ENCODE measurements around the gene NADK2. TPM values are rescaled to one million over a fixed set of nuclear protein-coding genes. Genes with fewer than 3 reads are reported as not detected.

The NADK2 gene
- polyA plus RNA-seq, 1 of the 3 experiments (the other 2 are of a cell fraction) = 7.6 TPM

DNA sequence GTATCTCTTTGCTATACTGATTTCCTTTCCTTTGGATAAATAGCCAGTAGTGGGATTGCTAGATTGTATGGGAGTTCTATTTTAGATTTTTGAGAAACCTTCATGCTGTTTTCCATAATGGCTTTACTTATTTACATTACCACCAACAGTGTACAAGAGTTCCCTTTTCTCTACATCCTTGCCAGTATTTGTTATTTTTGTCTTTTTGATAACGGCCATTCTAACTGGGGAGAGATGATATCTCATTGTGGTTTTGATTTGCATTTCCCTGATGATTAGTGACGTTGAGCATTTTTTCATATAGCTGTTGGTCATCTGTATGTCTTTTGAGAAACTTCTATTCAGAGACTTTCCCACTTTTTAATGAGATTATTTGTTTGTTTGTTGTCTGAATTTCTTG is 25.8 kb downstream of the NADK2 start:
- CTCF ChIA-PET = interaction anchor here (1.7 to 2.1 kb wide), 2 partner anchors 10 to 25 kb away, joined by 6 to 7 read pairs; partner anchors contain the start of gene NADK2

More for the DNA sequence above, 25.8 kb downstream of the NADK2 start:
- H2AFZ ChIP-seq (ENCODE audit: low read depth) = no peak overlapping the region
- no peaks in the 10 kb centered on the region for H4K20me1 ChIP-seq (ENCODE audit: insufficient read depth)
- peaks cover 53 to 65% of the 10 kb centered on the region in 2 experiments for H3K36me3 ChIP-seq (replicated peaks in 1 of 2; ENCODE audit: control insufficient read depth in 1 of 2, insufficient read depth in 2 of 2, low read length in 1 of 2)
- no peak overlapping the region for H3K9ac ChIP-seq
- no peaks in the 10 kb centered on the region for H3K9me2 ChIP-seq
- H3K4me1 ChIP-seq (ENCODE audit: control insufficient read depth in 1 of 2, insufficient read depth in 2 of 2, low read depth in 1 of 2, low read length in 1 of 2) = peaks cover 0 to 4% of the 10 kb centered on the region in 2 experiments; a peak in 1 of 4 replicates
- H3K79me2 ChIP-seq (ENCODE audit: insufficient read depth) = no peaks in the 10 kb centered on the region
- H3K27ac ChIP-seq (ENCODE audit: low read depth in 2 of 2, low read length in 1 of 2) = no peak overlapping the region
- no peaks in the 10 kb centered on the region for H3K9me3 ChIP-seq
- TF ChIP-seq FOXM1 (IDR thresholded peaks at IDR 0.05; ENCODE audit: low read depth) (no peak), NFIC (IDR thresholded peaks at IDR 0.05; ENCODE audit: borderline replicate concordance) (no peak), FOSL2 (IDR thresholded peaks at IDR 0.05; ENCODE audit: borderline replicate concordance, low read depth) (no peak), RFX5 (IDR thresholded peaks at IDR 0.05; ENCODE audit: low read length) (no peak), TEAD4 (IDR thresholded peaks at IDR 0.05; ENCODE audit: borderline replicate concordance, insufficient read depth) (no peak), NRF1 (IDR thresholded peaks at IDR 0.05; ENCODE audit: low read depth, low read length) (no peak), JUND (IDR thresholded peaks at IDR 0.05) (no peak)
- TF ChIP-seq, protein P1, sequence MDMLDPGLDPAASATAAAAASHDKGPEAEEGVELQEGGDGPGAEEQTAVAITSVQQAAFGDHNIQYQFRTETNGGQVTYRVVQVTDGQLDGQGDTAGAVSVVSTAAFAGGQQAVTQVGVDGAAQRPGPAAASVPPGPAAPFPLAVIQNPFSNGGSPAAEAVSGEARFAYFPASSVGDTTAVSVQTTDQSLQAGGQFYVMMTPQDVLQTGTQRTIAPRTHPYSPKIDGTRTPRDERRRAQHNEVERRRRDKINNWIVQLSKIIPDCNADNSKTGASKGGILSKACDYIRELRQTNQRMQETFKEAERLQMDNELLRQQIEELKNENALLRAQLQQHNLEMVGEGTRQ (IDR thresholded peaks at IDR 0.05; ENCODE audit: borderline replicate concordance, low read depth, low read length) = no peak
- TF ChIP-seq, protein P2, sequence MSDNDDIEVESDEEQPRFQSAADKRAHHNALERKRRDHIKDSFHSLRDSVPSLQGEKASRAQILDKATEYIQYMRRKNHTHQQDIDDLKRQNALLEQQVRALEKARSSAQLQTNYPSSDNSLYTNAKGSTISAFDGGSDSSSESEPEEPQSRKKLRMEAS (IDR thresholded peaks at IDR 0.05; ENCODE audit: low read depth) = no peak
- TF ChIP-seq, protein P3, sequence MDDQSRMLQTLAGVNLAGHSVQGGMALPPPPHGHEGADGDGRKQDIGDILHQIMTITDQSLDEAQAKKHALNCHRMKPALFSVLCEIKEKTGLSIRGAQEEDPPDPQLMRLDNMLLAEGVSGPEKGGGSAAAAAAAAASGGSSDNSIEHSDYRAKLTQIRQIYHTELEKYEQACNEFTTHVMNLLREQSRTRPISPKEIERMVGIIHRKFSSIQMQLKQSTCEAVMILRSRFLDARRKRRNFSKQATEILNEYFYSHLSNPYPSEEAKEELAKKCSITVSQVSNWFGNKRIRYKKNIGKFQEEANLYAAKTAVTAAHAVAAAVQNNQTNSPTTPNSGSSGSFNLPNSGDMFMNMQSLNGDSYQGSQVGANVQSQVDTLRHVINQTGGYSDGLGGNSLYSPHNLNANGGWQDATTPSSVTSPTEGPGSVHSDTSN (IDR thresholded peaks at IDR 0.05) = no peak
- TF ChIP-seq, protein P4, sequence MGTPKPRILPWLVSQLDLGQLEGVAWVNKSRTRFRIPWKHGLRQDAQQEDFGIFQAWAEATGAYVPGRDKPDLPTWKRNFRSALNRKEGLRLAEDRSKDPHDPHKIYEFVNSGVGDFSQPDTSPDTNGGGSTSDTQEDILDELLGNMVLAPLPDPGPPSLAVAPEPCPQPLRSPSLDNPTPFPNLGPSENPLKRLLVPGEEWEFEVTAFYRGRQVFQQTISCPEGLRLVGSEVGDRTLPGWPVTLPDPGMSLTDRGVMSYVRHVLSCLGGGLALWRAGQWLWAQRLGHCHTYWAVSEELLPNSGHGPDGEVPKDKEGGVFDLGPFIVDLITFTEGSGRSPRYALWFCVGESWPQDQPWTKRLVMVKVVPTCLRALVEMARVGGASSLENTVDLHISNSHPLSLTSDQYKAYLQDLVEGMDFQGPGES (IDR thresholded peaks at IDR 0.05; ENCODE audit: low read depth, low read length) = no peak
- TF ChIP-seq, protein P5, sequence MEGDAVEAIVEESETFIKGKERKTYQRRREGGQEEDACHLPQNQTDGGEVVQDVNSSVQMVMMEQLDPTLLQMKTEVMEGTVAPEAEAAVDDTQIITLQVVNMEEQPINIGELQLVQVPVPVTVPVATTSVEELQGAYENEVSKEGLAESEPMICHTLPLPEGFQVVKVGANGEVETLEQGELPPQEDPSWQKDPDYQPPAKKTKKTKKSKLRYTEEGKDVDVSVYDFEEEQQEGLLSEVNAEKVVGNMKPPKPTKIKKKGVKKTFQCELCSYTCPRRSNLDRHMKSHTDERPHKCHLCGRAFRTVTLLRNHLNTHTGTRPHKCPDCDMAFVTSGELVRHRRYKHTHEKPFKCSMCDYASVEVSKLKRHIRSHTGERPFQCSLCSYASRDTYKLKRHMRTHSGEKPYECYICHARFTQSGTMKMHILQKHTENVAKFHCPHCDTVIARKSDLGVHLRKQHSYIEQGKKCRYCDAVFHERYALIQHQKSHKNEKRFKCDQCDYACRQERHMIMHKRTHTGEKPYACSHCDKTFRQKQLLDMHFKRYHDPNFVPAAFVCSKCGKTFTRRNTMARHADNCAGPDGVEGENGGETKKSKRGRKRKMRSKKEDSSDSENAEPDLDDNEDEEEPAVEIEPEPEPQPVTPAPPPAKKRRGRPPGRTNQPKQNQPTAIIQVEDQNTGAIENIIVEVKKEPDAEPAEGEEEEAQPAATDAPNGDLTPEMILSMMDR (IDR thresholded peaks at IDR 0.05) = no peak
- POLR2A ChIA-PET = no interaction called here
- no peak overlapping the region for H3K4me3 ChIP-seq (ENCODE audit: low read depth in 2 of 2, low read length in 1 of 2)
- DNase-seq = no peak
- H3K27me3 ChIP-seq (ENCODE audit: insufficient read depth) = no peaks in the 10 kb centered on the region
- no peak overlapping the region for H3K4me2 ChIP-seq
- H3F3A ChIP-seq (replicated peaks; ENCODE audit: insufficient read depth) = peaks cover 12% of the 10 kb centered on the region
- WGBS (ENCODE audit: low lambda C conversion rate) = 83% methylated on average over 2 of the region's 2 CpGs
